PC-9 (cell line): ENCODE data around the gene DND1. TPM values are rescaled to one million over a fixed set of nuclear protein-coding genes. Genes with fewer than 3 reads are reported as not detected.
"Not testable (repeated sequence)": the region's sequence is repeated elsewhere in the genome, so short reads cannot be mapped to it uniquely, and the experiment has no call there.

Experiments used
- BruUV-seq: library from RNA; stranded (reverse); fragments of 400-500 nt; replicated peaks from 2 replicates; lab custom pipeline; 2021; lab: Mats Ljungman, UMichigan
- CTCF ChIA-PET: fragments of 300-600 bp; sonication (Branson Sonifier 250); formaldehyde crosslinking; loops from one replicate; lab custom pipeline; 2022; ENCODE audit warnings: antibody characterized with exemption; lab: Charles Lee
- POLR2A ChIA-PET: fragments of 300-600 bp; sonication (Branson Sonifier 250); formaldehyde crosslinking; loops from one replicate; lab custom pipeline; 2022; ENCODE audit warnings: antibody characterized with exemption; ENCODE audit not compliant: unreplicated experiment; lab: Charles Lee
- DNase-seq, 2 experiments: peaks; one replicate each; pipeline versions ENCODE4 v3.0.0 to v3.0.0-alpha.2; 2015 to 2022; ENCODE audit warnings: mixed read lengths in 1 of 2
- H2AFZ ChIP-seq: fragments of 200-600 bp; sonication (generic); 2 replicates; pipeline ENCODE4 v1.8.1; 2017; ENCODE audit warnings: antibody characterized with exemption
- H3F3A ChIP-seq: fragments of 200-600 bp; sonication (generic); 2 replicates; pipeline ENCODE4 v1.8.1; 2017; ENCODE audit warnings: antibody characterized with exemption, mild to moderate bottlenecking, low read depth; ENCODE audit not compliant: insufficient read depth
- H3K27ac ChIP-seq: fragments of 200-600 bp; sonication (generic); 2 replicates; pipeline ENCODE4 v1.6.1; 2016; ENCODE audit warnings: mixed run types
- H3K27me3 ChIP-seq: fragments of 200-600 bp; sonication (generic); 2 replicates; pipeline ENCODE4 v1.6.1; 2016; ENCODE audit warnings: low read depth, mixed run types; ENCODE audit not compliant: insufficient read depth
- H3K36me3 ChIP-seq: fragments of 200-600 bp; sonication (generic); 2 replicates; pipeline ENCODE4 v1.6.1; 2016; ENCODE audit warnings: low read depth, mixed run types
- H3K4me1 ChIP-seq: fragments of 200-600 bp; sonication (generic); replicated peaks from 2 replicates; pipeline ENCODE4 v1.6.1; 2016; ENCODE audit warnings: mixed run types; ENCODE audit not compliant: insufficient read depth
- H3K4me2 ChIP-seq: fragments of 200-600 bp; sonication (generic); 2 replicates; pipeline ENCODE4 v1.6.1; 2017; ENCODE audit warnings: mixed run types
- H3K4me3 ChIP-seq: fragments of 200-600 bp; sonication (generic); 2 replicates; pipeline ENCODE4 v1.6.1; 2016; ENCODE audit warnings: mixed run types
- H3K79me2 ChIP-seq: fragments of 200-600 bp; sonication (generic); 2 replicates; pipeline ENCODE4 v1.6.1; 2017; ENCODE audit warnings: low read depth, mixed run types
- H3K9me2 ChIP-seq: fragments of 200-600 bp; sonication (generic); 2 replicates; pipeline ENCODE4 v1.8.1; 2017; ENCODE audit warnings: mild to moderate bottlenecking; ENCODE audit not compliant: insufficient read depth
- H3K9me3 ChIP-seq: fragments of 200-600 bp; sonication (generic); 2 replicates; pipeline ENCODE4 v1.8.1; 2016; ENCODE audit warnings: low read depth; ENCODE audit not compliant: insufficient read depth
- H4K20me1 ChIP-seq: fragments of 200-600 bp; sonication (generic); 2 replicates; pipeline ENCODE4 v1.8.1; 2017; ENCODE audit not compliant: insufficient read depth
- EZH2 ChIP-seq: fragments of 200-600 bp; sonication (generic); IDR thresholded peaks from 2 replicates; pipeline ENCODE4 v1.8.0; 2017; ENCODE audit warnings: antibody characterized with exemption, low read depth
- intact Hi-C: fragments of 100-400 bp; cut with micrococcal nuclease; formaldehyde crosslinking; loops from one replicate; pipeline ENCODE4 v1.10.0; 2022; ENCODE audit not compliant: unreplicated experiment
- total RNA-seq: library from RNA; stranded (reverse); gene quantifications from 2 replicates; pipeline ENCODE4 v1.2.3, GENCODE V29; 2021
- TF ChIP-seq, protein P1 (sequence below): fragments of 200-600 bp; sonication (generic); conservative IDR thresholded peaks from 2 replicates; pipeline ENCODE4 v1.6.1; 2017; ENCODE audit warnings: mixed run types, antibody characterized with exemption, mild to moderate bottlenecking, moderate library complexity

Gene DND1
- total RNA-seq, 1 experiment from 2014 or later, result 1.2 TPM

DNA sequence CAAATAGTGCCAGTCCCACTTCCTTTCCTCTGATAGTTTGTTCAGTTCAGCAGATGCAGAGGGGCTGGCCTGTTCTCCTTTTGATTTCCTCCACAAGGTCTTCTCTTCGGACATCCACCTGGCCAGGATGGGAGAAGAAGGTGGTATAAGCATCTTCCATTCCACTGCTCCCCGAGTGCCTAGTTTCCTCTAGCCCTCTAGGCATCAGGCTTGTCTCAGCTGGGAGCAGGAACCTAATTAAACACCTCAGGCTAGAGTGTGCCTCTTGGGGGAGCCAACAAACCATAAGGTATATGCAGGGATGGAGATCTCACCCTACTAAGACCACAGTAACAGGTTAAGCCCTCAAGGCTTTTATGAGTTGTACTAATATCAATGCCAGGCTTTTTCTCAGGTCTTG lies 835 bp upstream of the DND1 start:
- no peaks in the 10 kb centered on the region for H3K27me3 ChIP-seq
- H3K4me2 ChIP-seq, result no peak overlapping the region
- TSS peak; percentile 37 for BruUV-seq
- peaks cover 3% of the 10 kb centered on the region; the same call in 1 of the 2 replicates for H3F3A ChIP-seq
- TF ChIP-seq EZH2, result no peak
- TF ChIP-seq, protein P1, sequence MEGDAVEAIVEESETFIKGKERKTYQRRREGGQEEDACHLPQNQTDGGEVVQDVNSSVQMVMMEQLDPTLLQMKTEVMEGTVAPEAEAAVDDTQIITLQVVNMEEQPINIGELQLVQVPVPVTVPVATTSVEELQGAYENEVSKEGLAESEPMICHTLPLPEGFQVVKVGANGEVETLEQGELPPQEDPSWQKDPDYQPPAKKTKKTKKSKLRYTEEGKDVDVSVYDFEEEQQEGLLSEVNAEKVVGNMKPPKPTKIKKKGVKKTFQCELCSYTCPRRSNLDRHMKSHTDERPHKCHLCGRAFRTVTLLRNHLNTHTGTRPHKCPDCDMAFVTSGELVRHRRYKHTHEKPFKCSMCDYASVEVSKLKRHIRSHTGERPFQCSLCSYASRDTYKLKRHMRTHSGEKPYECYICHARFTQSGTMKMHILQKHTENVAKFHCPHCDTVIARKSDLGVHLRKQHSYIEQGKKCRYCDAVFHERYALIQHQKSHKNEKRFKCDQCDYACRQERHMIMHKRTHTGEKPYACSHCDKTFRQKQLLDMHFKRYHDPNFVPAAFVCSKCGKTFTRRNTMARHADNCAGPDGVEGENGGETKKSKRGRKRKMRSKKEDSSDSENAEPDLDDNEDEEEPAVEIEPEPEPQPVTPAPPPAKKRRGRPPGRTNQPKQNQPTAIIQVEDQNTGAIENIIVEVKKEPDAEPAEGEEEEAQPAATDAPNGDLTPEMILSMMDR, result no peak
- no peaks in the 10 kb centered on the region for H3K4me1 ChIP-seq
- CTCF ChIA-PET, result no interaction called here
- POLR2A ChIA-PET, result interaction anchor here (0.5 kb wide), 1 partner anchor 37 kb away, joined by 4 read pairs; no protein-coding TSS in a partner anchor
- no peaks in the 10 kb centered on the region for H4K20me1 ChIP-seq
- no peak for DNase-seq
- H3K9me2 ChIP-seq, result no peaks in the 10 kb centered on the region
- peaks cover 8% of the 10 kb centered on the region; the same call in 1 of the 2 replicates for H3K36me3 ChIP-seq
- no peaks in the 10 kb centered on the region for H3K9me3 ChIP-seq
- no peaks in the 10 kb centered on the region for H3K79me2 ChIP-seq
- no peak overlapping the region for H2AFZ ChIP-seq
- no peak overlapping the region for H3K27ac ChIP-seq
- intact Hi-C loops, result no loop called here
- H3K4me3 ChIP-seq, result no peak overlapping the region

DNA sequence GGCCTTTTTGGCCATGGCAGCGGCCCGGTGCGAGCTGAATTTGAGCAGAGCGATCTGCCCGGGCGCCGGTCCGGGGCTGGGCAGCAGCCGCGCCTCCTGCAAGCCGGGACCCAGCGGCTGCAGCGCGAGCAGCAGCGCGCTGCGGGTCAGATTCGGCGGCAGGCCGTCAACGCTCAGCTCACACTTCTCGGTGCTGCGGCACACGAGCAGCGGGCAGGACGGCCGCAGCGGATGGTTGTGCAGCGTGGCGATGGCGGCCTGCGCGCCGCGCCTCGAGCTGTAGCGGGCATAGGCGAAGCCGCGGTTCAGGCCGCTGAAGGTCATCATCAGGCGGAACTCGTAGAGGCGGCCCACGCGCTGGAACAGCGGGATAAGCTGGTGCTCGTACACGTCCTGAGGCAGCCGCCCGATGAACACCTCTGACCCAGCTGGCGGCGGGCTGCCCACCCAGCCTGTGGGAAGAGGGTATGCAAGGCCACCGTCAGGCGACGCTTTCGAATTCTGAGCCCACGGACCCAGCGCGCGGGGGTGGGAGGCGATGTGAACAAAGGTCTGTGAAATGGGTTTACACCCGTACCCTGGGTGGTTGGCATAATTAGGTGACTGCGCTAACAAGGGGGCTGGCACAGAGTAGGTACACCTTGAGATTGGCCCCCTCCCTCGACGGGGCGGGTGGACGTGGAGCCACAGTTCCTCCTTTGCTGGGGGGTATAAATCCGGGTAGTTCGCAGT lies 755 bp downstream of the DND1 start:
- Histone ChIP-seq H3K4me3 (no peak overlapping the region), H3K9me3 (no peaks in the 10 kb centered on the region), H4K20me1 (no peaks in the 10 kb centered on the region), H2AFZ (no peak overlapping the region), H3K4me1 (no peaks in the 10 kb centered on the region), H3K79me2 (peaks cover 3% of the 10 kb centered on the region), H3F3A (peaks cover 3% of the 10 kb centered on the region; the same call in 1 of the 2 replicates), H3K9me2 (no peaks in the 10 kb centered on the region), H3K27me3 (no peaks in the 10 kb centered on the region), H3K4me2 (no peak overlapping the region), H3K27ac (no peak overlapping the region), H3K36me3 (peaks cover 23% of the 10 kb centered on the region; the same call in 1 of the 2 replicates)
- no peak for DNase-seq
- ChIA-PET POLR2A (no interaction called here), CTCF (no interaction called here)
- BruUV-seq, result no TSS peak
- intact Hi-C loops, result no loop called here
- TF ChIP-seq, protein P1, result no peak
- TF ChIP-seq EZH2, result no peak

DNA sequence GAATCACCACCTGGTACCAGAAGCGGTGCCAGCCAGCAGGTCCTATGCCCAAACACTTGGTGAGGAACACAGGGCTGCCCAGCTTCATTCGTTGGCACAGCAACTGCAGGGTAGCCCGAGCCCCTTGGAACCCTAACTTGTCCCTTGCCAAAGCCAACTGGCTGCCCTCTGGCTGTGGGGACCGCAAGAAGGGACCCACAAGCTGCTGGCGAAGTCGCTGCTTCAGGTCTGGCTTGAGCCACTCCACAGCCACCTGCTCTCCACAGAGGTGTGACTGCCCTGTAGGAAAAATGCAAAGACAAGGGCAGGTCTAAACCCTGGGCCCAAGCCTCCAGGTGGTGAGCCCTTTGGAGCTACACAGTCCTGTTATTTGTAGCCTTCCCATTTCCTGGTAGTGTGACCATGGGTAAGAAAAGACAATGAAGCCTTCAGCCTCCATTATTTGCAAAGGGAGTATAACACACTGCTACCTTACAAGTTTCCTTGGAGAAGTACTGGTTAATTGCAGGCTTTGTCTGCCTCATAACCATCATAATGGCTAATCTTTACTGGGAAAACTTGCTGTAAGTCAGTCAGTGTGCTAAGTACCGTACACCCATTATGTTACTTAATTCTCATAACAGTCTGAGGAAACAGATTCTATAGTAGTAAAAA lies 1.8 kb downstream of the DND1 start:
- Histone ChIP-seq H3K27me3 (no peaks in the 10 kb centered on the region), H3K4me3 (no peak overlapping the region), H3K27ac (no peak overlapping the region), H3K4me1 (peaks cover 4% of the 10 kb centered on the region; the same call in 1 of the 2 replicates), H3K79me2 (peaks cover 13% of the 10 kb centered on the region), H3K9me2 (no peaks in the 10 kb centered on the region), H3K9me3 (no peaks in the 10 kb centered on the region), H3K4me2 (no peak overlapping the region), H3F3A (peaks cover 3% of the 10 kb centered on the region; the same call in 1 of the 2 replicates), H4K20me1 (no peaks in the 10 kb centered on the region), H2AFZ (no peak overlapping the region), H3K36me3 (peaks cover 25% of the 10 kb centered on the region; the same call in 1 of the 2 replicates)
- BruUV-seq, result no TSS peak
- CTCF ChIA-PET, result no interaction called here
- intact Hi-C loops, result no loop called here
- DNase-seq, result no peak
- POLR2A ChIA-PET, result no interaction called here
- no peak for TF ChIP-seq EZH2
- TF ChIP-seq, protein P1, result no peak

DNA sequence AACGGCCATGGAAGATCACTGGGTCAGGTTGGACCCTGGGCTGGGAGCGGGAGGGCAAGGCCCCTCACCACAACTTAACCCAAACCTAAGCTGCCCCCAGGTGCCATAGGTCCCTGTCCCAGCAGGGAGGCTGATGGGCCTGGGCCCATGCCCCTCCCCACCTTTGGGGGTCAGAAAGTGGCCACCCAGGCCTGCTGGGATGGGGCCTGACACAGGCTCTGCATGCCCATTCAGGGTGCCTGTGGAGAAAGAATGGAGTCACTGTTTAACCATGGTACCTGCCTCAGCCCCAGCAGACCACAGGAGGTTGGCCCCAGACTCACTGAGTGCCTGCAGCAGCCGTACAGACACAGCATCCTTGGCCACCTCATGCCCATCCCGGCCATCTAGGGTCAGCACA lies 2.3 kb downstream of the DND1 start:
- H3K4me2 ChIP-seq, H3K27ac ChIP-seq, POLR2A ChIA-PET, H3K4me1 ChIP-seq, H3K9me2 ChIP-seq, intact Hi-C loops, DNase-seq, H3K27me3 ChIP-seq, H4K20me1 ChIP-seq, H3F3A ChIP-seq, H3K9me3 ChIP-seq, BruUV-seq, H2AFZ ChIP-seq, H3K4me3 ChIP-seq, CTCF ChIA-PET: not testable (repeated sequence)
- H3K36me3 ChIP-seq, result peaks cover 25% of the 10 kb centered on the region; the same call in 1 of the 2 replicates
- peaks cover 19% of the 10 kb centered on the region for H3K79me2 ChIP-seq
